ENCODE results near the gene NNT.
"Not testable (repeated sequence)": the region's sequence is repeated elsewhere in the genome, so short reads cannot be mapped to it uniquely, and the experiment has no call there.

- TF ChIP-seq CTCF, POLR2A (IDR thresholded peaks at IDR 0.05): not testable (repeated sequence)
These were observed 143.1 kb downstream of the NNT start for GRCh38 chr5:43745923-43746548.
